GM19397 (cell line): ENCODE results near the gene NUDT13.

Experiments
- ATAC-seq: cut with Tn5 transposase; IDR thresholded peaks from one replicate; pipeline ENCODE4 v1.9.1; 2021; ENCODE audit warnings: mild to moderate bottlenecking, moderate library complexity; ENCODE audit not compliant: unreplicated experiment

Gene NUDT13

DNA sequence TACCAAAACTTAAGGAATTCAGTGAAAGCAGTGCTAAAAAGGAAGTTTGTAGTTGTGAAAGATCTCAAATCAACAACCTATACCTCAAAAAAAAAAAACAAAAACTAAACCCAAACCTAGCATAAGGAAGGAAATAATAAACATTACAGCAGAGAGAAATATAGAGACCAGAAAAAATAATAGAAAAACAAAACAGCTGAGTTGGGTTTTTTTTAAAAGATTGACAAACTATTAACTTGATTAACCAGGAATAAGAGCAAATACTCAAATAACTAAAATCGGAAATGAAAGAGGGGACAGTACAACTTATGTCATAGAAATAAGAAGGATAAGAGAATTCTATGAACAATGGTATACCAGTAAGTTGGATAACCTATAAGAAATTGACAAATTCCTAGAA is 50.8 kb downstream of the NUDT13 start:
- ATAC-seq: no peak

DNA sequence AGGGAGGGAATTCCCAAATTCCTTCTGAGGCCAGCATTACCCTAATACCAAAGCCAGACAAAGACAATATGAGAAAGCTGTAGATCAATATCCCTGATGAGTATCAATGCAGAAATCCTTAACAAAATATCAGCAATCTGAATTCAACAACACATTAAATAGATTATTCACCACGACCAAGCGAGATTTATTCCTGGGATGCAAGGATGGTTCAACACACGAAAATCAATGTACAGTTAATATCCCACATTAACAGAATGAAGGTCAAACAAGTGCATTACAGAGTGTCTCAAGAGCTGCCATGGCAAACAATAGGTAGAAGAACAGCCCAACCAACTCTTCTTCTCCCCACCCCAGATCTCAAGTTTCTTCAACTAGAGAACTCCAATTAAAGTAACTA is 51.4 kb downstream of the NUDT13 start:
- ATAC-seq: no peak

DNA sequence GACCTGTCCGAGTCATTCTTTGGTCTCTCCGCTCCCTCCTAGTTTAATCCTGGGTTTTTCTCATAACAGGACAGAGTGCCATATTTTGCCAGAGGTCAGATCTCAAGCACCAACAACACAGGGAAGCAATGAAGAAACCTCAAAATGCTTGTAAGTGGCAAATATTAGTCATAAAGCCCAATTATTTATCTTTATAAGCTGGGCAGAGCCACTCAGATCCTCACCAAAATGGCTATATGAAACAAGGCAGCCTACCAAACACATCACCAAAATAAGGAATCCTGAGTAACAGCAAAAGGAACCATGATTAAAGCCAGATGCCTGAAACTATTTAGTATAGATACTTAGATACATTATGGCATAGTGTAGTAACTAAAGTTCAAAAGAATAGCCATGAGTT is 52.8 kb downstream of the NUDT13 start:
- no peak for ATAC-seq

DNA sequence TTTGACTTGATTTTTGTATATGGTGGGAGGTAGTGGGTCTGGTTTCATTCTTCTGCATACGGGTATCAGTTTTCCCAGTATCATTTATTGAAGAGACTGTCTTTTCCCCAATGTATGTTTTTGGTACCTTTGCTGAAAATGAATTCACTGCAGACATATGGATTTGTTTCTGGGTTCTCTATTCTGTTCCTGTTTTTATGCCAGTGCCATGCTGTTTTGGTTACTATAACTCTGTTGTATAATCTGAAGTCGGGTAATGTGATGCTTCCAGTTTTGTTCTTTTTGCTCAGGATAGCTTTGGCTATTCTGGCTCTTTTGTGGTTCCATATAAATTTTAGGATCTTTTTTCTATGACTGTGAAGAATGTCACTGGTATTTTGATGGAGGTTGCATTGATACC is 56.7 kb downstream of the NUDT13 start:
- ATAC-seq: no peak

DNA sequence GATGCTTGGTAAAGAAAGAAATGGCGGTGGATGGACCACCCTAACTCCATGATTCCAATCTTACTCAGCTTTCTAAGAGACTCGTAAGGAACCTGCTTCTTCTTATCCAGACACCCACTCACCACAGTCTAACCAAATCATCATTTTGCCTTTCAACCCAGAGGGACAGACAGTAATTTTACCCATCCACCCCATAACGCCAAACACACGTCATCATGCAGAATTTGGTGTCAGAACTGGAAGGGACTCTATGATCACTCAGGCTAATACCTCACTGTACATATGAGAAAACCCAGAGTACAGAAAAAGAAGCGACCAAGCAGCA is 57.2 kb downstream of the NUDT13 start:
- no peak for ATAC-seq

DNA sequence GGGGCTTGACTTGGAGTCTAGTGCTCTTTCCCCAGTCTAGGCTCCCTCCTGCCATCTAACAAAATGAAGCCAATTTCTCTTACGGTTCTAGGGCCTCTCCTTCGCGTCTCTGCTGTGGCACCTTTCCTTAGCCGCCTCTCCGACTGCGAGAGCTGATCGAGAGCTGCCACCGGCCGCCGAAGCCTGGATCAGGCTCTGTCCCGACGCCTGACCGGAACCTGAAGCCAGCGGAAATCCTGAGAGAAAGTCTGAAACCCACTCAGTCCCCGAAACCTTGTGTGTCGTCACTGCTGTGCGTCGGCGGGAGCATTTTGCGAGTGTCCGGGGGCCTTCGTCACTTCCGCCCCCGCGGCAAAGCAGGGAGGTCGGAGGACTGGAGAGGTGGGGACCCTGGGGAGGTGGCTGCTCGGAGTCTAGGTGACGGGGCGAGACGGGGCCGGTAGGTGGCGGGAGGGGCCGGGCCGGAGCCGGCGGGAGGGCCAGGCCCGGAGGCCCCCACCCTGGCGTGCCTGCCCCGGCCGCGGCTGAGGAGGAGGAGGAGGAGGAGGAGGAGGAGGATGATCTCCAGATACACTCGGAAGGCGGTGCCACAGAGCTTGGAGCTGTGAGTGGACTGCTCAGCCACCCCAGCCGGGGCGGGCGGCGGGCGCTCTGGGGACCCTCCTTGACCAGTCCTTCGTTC is 57.7 kb downstream of the NUDT13 start, which contains the start of the genes ECD and FAM149B1:
Gene ECD (minus strand): TSS at position 226 of the 682 bp plus-strand sequence. CDS start 4,071 bp downstream, outside the sequence.
Gene FAM149B1 (plus strand): TSS at position 337 of the 682 bp plus-strand sequence. CDS start 221 bp downstream, at position 558.
- peak; percentile 90 for ATAC-seq

DNA sequence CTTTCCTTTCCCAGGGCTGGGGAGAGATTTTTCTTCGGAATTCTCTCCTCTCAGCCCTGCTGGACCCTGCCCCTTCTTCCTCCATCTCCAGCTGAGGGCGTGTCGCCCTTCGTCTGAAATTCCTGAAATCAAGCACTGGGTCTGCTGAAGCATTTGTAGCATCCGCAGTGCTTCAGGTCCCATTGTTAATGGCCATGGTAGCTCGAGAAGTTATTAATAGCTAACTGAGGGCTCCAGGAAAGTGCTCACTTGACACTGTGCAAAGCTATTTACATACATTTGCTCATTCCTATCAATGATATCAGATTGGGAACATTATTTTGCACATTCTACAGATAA is 58.2 kb downstream of the NUDT13 start:
- no peak for ATAC-seq

DNA sequence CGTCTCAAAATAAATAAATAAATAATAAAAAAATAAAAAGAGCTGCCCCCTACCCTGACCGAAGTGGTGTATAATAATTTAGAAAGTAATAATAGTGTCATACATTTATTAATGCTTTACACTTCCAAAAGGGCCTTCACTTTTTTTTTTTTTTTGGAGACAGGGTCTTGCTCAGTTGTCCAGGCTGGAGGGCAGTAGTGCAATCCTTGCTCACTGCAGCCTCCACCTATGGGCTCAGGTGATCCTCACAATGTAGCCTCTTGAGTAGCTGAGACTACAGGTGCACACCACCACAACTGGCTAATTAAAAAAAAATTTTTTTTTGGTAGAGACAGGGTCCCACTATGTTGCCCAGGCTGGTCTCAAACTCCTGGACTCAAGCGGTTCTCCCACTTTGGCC is 59.1 kb downstream of the NUDT13 start:
- no peak for ATAC-seq

DNA sequence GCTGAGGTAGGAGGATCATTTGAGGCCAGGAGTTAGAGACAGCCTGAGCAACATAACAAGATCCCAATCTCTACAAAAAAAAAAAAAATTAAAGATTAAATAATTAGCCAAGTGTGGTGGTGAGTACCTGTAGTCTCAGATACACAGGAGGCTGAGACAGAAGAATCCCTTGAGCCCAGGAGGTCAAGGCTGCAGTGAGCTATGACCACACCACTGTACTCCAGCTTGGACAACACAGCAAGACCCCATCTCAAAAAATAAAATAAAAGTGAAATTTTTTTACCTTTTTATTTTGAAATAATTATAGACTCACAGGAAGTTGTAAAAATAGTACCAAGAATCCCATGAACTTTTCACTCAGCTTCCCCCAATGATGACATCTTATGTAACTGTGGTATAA is 62.6 kb downstream of the NUDT13 start:
- no peak for ATAC-seq

DNA sequence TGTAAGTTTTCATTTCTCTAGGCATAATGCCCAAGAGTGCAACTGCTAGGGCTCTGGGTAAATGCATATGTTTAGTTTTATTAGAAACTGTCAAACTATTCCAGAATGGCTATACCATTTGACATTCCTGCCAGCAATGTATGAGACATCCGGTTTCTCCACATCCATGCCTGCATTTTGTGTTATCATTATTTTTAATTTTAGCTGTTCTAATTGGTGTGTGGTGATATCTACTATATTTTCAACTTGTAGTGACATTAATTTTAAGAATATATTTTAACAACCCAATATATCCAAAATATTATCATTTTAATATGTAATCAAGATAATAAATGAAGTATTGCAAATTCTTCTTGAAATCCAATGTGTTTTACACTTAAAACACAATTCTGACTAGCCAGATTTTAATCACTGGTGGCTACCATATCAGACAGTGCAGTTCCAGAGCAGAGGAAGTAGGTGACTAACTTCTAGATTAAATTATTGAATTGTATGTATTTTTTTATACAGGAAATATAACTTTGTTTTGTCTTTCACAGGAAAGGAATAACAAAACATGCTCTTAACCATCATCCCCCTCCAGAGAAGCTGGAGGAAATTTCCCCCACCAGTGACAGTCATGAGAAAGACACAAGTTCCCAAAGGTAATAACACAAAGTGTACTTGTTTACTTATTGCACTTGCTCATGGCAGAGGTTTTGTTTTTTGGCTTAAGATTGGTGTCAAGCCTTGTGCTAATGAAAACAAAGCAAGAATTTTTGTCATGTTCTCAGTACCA is 64.1 kb downstream of the NUDT13 start:
- no peak for ATAC-seq
